Common myeloid progenitor, CD34-positive (primary cell): ENCODE data around the gene SULT1A1.

ENCODE experiments used
- CTCF ChIA-PET: fragments of 350-600 bp; sonication (Branson Sonifier 250); formaldehyde crosslinking; loops from one replicate; lab custom pipeline; 2021; ENCODE audit warnings: antibody characterized with exemption; lab: Charles Lee
- POLR2A ChIA-PET: fragments of 350-600 bp; sonication (Branson Sonifier 250); formaldehyde crosslinking; loops from one replicate; lab custom pipeline; 2021; ENCODE audit warnings: antibody characterized with exemption; lab: Charles Lee
- DNase-seq, 3 donors: peaks; one replicate each; pipeline versions ENCODE4 v3.0.0 to v3.0.0-alpha.2; 2013
- H3K27ac ChIP-seq, 2 experiments: 1 replicate in 1 of 2; 2 replicates in 1 of 2; pipeline ENCODE4 v1.7.0; 2013; ENCODE audit warnings: inconsistent platforms in 2 of 2, low read length in 2 of 2, mild to moderate bottlenecking in 2 of 2, low read depth in 1 of 2, moderate library complexity in 1 of 2; ENCODE audit not compliant: severe bottlenecking in 2 of 2, insufficient read depth in 1 of 2, poor library complexity in 1 of 2
- H3K27me3 ChIP-seq, 5 experiments: replicated peaks in 2 of 5; 1 replicate in 3 of 5; 2 replicates in 2 of 5; pipeline versions ENCODE4 v1.6.1 to v1.7.0; 2013; ENCODE audit warnings: low read length in 4 of 5, mild to moderate bottlenecking in 2 of 5, moderate library complexity in 2 of 5, inconsistent platforms in 1 of 5; ENCODE audit not compliant: insufficient read depth in 5 of 5, control insufficient read depth in 4 of 5
- H3K36me3 ChIP-seq, 4 experiments: 1 replicate in 2 of 4; 2 replicates in 2 of 4; pipeline versions ENCODE4 v1.6.1 to v1.7.0; 2013; ENCODE audit warnings: low read length in 3 of 4, control low read depth in 1 of 4, mild to moderate bottlenecking in 1 of 4; ENCODE audit not compliant: control insufficient read depth in 4 of 4, insufficient read depth in 4 of 4
- H3K4me1 ChIP-seq, 4 experiments: 1 replicate in 3 of 4; 2 replicates in 1 of 4; pipeline versions ENCODE4 v1.6.1 to v1.7.1; 2013; ENCODE audit warnings: low read length in 3 of 4, mild to moderate bottlenecking in 3 of 4, control low read depth in 1 of 4, inconsistent platforms in 1 of 4, moderate library complexity in 1 of 4; ENCODE audit not compliant: control insufficient read depth in 4 of 4, insufficient read depth in 4 of 4; ENCODE audit errors: control extremely low read depth in 1 of 4
- H3K4me3 ChIP-seq, 7 experiments: 1 replicate in 4 of 7; 2 replicates in 3 of 7; pipeline versions ENCODE4 v1.5.1 to v1.7.0; 2013; ENCODE audit warnings: mild to moderate bottlenecking in 7 of 7, low read length in 6 of 7, moderate library complexity in 6 of 7, inconsistent platforms in 2 of 7, low read depth in 2 of 7, control low read depth in 1 of 7; ENCODE audit not compliant: insufficient read depth in 4 of 7, control insufficient read depth in 1 of 7; ENCODE audit errors: extremely low read depth in 1 of 7
- H3K9me3 ChIP-seq, 5 experiments: 1 replicate in 4 of 5; 2 replicates in 1 of 5; pipeline versions ENCODE4 v1.6.1 to v1.7.1; 2013; ENCODE audit warnings: low read length in 4 of 5, mild to moderate bottlenecking in 2 of 5, inconsistent platforms in 1 of 5, low read depth in 1 of 5, moderate library complexity in 1 of 5; ENCODE audit not compliant: control insufficient read depth in 4 of 5, insufficient read depth in 2 of 5; ENCODE audit errors: control extremely low read depth in 1 of 5
- WGBS: methylation state at CpG from one replicate; pipeline ENCODE4 v1.1.5; 2013; ENCODE audit not compliant: insufficient coverage; 5-methylcytosine and 5-hydroxymethylcytosine counted together

The SULT1A1 gene

GRCh38 chr16:28590384-28591340, 19.2 kb downstream of the SULT1A1 start:
- H3K27ac ChIP-seq = no peak overlapping the region
- no peaks in the 10 kb centered on the region for H3K27me3 ChIP-seq
- DNase-seq = no peak
- ChIA-PET POLR2A (no interaction called here), CTCF (no interaction called here)
- H3K36me3 ChIP-seq = peaks cover 7 to 53% (median 33%) of the 10 kb centered on the region in 4 experiments
- H3K4me1 ChIP-seq = no peaks in the 10 kb centered on the region
- H3K4me3 ChIP-seq = no peak overlapping the region
- no peaks in the 10 kb centered on the region for H3K9me3 ChIP-seq
- 97% methylated on average over 13 of the region's 22 CpGs for WGBS

GRCh38 chr16:28589930-28590329, 19.9 kb downstream of the SULT1A1 start:
- ChIA-PET POLR2A (no interaction called here), CTCF (no interaction called here)
- Histone ChIP-seq H3K36me3 (peaks cover 7 to 61% (median 38%) of the 10 kb centered on the region in 4 experiments), H3K4me1 (no peaks in the 10 kb centered on the region), H3K27me3 (no peaks in the 10 kb centered on the region), H3K27ac (no peak overlapping the region), H3K9me3 (no peaks in the 10 kb centered on the region), H3K4me3 (no peak overlapping the region)
- no peak for DNase-seq
- WGBS = 98% methylated on average over 5 of the region's 13 CpGs

- Histone ChIP-seq H3K4me1 (no peaks in the 10 kb centered on the region), H3K4me3 (no peak overlapping the region), H3K9me3 (no peaks in the 10 kb centered on the region), H3K27ac (no peak overlapping the region), H3K27me3 (no peaks in the 10 kb centered on the region), H3K36me3 (peaks cover 7 to 64% (median 41%) of the 10 kb centered on the region in 4 experiments)
- ChIA-PET CTCF (no interaction called here), POLR2A (no interaction called here)
- 95% methylated on average over 3 of the region's 8 CpGs for WGBS
- no peak for DNase-seq
Observed at GRCh38 chr16:28589069-28589468, 20.8 kb downstream of the SULT1A1 start.

GRCh38 chr16:28587386-28587785, 22.5 kb downstream of the SULT1A1 start:
- no peaks in the 10 kb centered on the region for H3K4me1 ChIP-seq
- 99% methylated on average over 7 of the region's 8 CpGs for WGBS
- H3K27ac ChIP-seq = no peak overlapping the region
- H3K27me3 ChIP-seq = no peaks in the 10 kb centered on the region
- ChIA-PET CTCF (no interaction called here), POLR2A (no interaction called here)
- peaks cover 11 to 74% (median 47%) of the 10 kb centered on the region in 4 experiments for H3K36me3 ChIP-seq
- H3K9me3 ChIP-seq = no peaks in the 10 kb centered on the region
- DNase-seq = no peak
- H3K4me3 ChIP-seq = no peak overlapping the region

- no peak for DNase-seq
- H3K9me3 ChIP-seq = no peaks in the 10 kb centered on the region
- ChIA-PET POLR2A (no interaction called here), CTCF (no interaction called here)
- no peak overlapping the region for H3K27ac ChIP-seq
- peaks cover 17 to 78% (median 50%) of the 10 kb centered on the region in 4 experiments for H3K36me3 ChIP-seq
- WGBS = no CpG with 5 or more reads among the region's 3 CpGs
- H3K4me3 ChIP-seq = no peak overlapping the region
- no peaks in the 10 kb centered on the region for H3K4me1 ChIP-seq
- H3K27me3 ChIP-seq = no peaks in the 10 kb centered on the region
Observed at GRCh38 chr16:28586466-28586865, 23.4 kb downstream of the SULT1A1 start.

GRCh38 chr16:28585674-28586073, 24.2 kb downstream of the SULT1A1 start:
- Histone ChIP-seq H3K27ac (no peak overlapping the region), H3K4me1 (no peaks in the 10 kb centered on the region), H3K27me3 (no peaks in the 10 kb centered on the region), H3K4me3 (no peak overlapping the region), H3K36me3 (peaks cover 20 to 77% (median 49%) of the 10 kb centered on the region in 4 experiments), H3K9me3 (no peaks in the 10 kb centered on the region)
- CTCF ChIA-PET = no interaction called here
- POLR2A ChIA-PET = no interaction called here
- DNase-seq = no peak
- 98% methylated on average over 11 of the region's 11 CpGs for WGBS

- H3K27ac ChIP-seq = no peak overlapping the region
- peaks cover 13 to 43% (median 29%) of the 10 kb centered on the region in 4 experiments for H3K36me3 ChIP-seq
- H3K27me3 ChIP-seq = no peaks in the 10 kb centered on the region
- no peak overlapping the region for H3K4me3 ChIP-seq
- H3K4me1 ChIP-seq = no peaks in the 10 kb centered on the region
- H3K9me3 ChIP-seq = no peaks in the 10 kb centered on the region
- WGBS = 95% methylated on average over 9 of the region's 15 CpGs
- POLR2A ChIA-PET = no interaction called here
- DNase-seq = no peak
- CTCF ChIA-PET = interaction anchor here (1.1 to 1.8 kb wide), 2 partner anchors 17 to 26 kb away, joined by 3 read pairs; no protein-coding TSS in a partner anchor
Observed at GRCh38 chr16:28580726-28581315, 29.0 kb downstream of the SULT1A1 start.
